B cell (primary cell): ENCODE data around the gene NCAPG. TPM values are rescaled to one million over a fixed set of nuclear protein-coding genes. Genes with fewer than 3 reads are reported as not detected.

ENCODE experiments used
- ATAC-seq: fragments of 200-7000 bp; cut with Tn5 transposase; one replicate; pipeline ENCODE4 v1.10.0; 2021; ENCODE audit warnings: low read depth, mild to moderate bottlenecking, moderate number of reproducible peaks, moderate library complexity
- CTCF ChIA-PET: fragments of 350-600 bp; sonication (Branson Sonifier 250); formaldehyde crosslinking; loops from one replicate; lab custom pipeline; 2021; ENCODE audit warnings: antibody characterized with exemption, inconsistent platforms; lab: Charles Lee
- POLR2A ChIA-PET: fragments of 350-600 bp; sonication (Branson Sonifier 250); formaldehyde crosslinking; loops from one replicate; lab custom pipeline; 2021; ENCODE audit warnings: antibody characterized with exemption; lab: Charles Lee
- DNase-seq: peaks from one replicate; pipeline ENCODE4 v3.0.0; 2013
- H2AFZ ChIP-seq: 2 replicates; pipeline ENCODE4 v1.6.1; 2012; ENCODE audit warnings: mild to moderate bottlenecking, low read depth, low read length; ENCODE audit not compliant: insufficient read depth, poor library complexity, severe bottlenecking
- H3K27ac ChIP-seq, 2 donors: 1 replicate in 1 of 2; 2 replicates in 1 of 2; pipeline ENCODE4 v1.5.1; 2012 to 2013; ENCODE audit warnings: low read length in 2 of 2, mild to moderate bottlenecking in 2 of 2, moderate library complexity in 1 of 2
- H3K27me3 ChIP-seq, 4 experiments: fragments of 200-600 bp in 1 of 4; sonication (generic) in 1 of 4; replicated peaks in 1 of 4; 1 replicate in 2 of 4; 2 replicates in 2 of 4; pipeline versions ENCODE4 v1.6.1 to v1.7.0; 2013 to 2016; ENCODE audit warnings: low read length in 3 of 4, mild to moderate bottlenecking in 2 of 4, mixed read lengths in 1 of 4, moderate library complexity in 1 of 4; ENCODE audit not compliant: insufficient read depth in 4 of 4, control insufficient read depth in 3 of 4; ENCODE audit errors: control extremely low read depth in 1 of 4
- H3K36me3 ChIP-seq, 2 experiments: replicated peaks in 1 of 2; 1 replicate in 1 of 2; 2 replicates in 1 of 2; pipeline versions ENCODE4 v1.6.1 to v1.7.1; 2013; ENCODE audit warnings: low read length in 1 of 2; ENCODE audit not compliant: insufficient read depth in 2 of 2, control insufficient read depth in 1 of 2; ENCODE audit errors: control extremely low read depth in 1 of 2, extremely low read depth in 1 of 2
- H3K4me1 ChIP-seq, 2 donors: fragments of 200-600 bp in 1 of 2; sonication (generic) in 1 of 2; 1 replicate in 1 of 2; 2 replicates in 1 of 2; pipeline versions ENCODE4 v1.5.1 to v1.6.1; 2013 to 2017; ENCODE audit warnings: low read length in 2 of 2; ENCODE audit not compliant: control insufficient read depth in 2 of 2, insufficient read depth in 2 of 2
- H3K4me2 ChIP-seq: replicated peaks from 2 replicates; pipeline ENCODE3; 2012; ENCODE audit warnings: mild to moderate bottlenecking, low read depth, low read length; ENCODE audit not compliant: poor library complexity, severe bottlenecking
- H3K4me3 ChIP-seq, 5 experiments: fragments of 200-600 bp in 1 of 5; sonication (generic) in 1 of 5; 1 replicate in 3 of 5; 2 replicates in 2 of 5; pipeline versions ENCODE4 v1.5.1 to v1.7.0; 2011 to 2016; ENCODE audit warnings: low read length in 4 of 5, mild to moderate bottlenecking in 4 of 5, low read depth in 2 of 5, control low read depth in 1 of 5, moderate library complexity in 1 of 5; ENCODE audit not compliant: insufficient read depth in 1 of 5; ENCODE audit errors: control extremely low read depth in 1 of 5, extremely low read depth in 1 of 5
- H3K79me2 ChIP-seq: fragments of 200-600 bp; sonication (generic); one replicate; pipeline ENCODE4 v1.6.0; 2016; ENCODE audit warnings: low read length; ENCODE audit not compliant: control insufficient read depth, insufficient read depth
- H3K9ac ChIP-seq: fragments of 200-600 bp; sonication (generic); 2 replicates; pipeline ENCODE4 v1.6.1; 2017; ENCODE audit warnings: mild to moderate bottlenecking, low read length, moderate library complexity
- H3K9me3 ChIP-seq, 3 donors: one replicate each; pipeline versions ENCODE4 v1.6.1 to v1.7.1; 2013; ENCODE audit warnings: low read length in 2 of 3; ENCODE audit not compliant: control insufficient read depth in 2 of 3, insufficient read depth in 1 of 3; ENCODE audit errors: control extremely low read depth in 1 of 3
- H4K20me1 ChIP-seq: 2 replicates; pipeline ENCODE4 v1.6.0; 2012; ENCODE audit warnings: mild to moderate bottlenecking, low read length; ENCODE audit not compliant: insufficient read depth, control insufficient read depth, poor library complexity, severe bottlenecking
- H3K27ac Mint-ChIP-seq: one replicate; pipeline ENCODE4 v1.8.0; 2021; ENCODE audit warnings: mixed read lengths
- H3K27me3 Mint-ChIP-seq: one replicate; pipeline ENCODE4 v1.8.0; 2021; ENCODE audit warnings: mixed read lengths
- H3K4me1 Mint-ChIP-seq: one replicate; pipeline ENCODE4 v1.8.0; 2021; ENCODE audit warnings: mixed read lengths
- H3K4me3 Mint-ChIP-seq: one replicate; pipeline ENCODE4 v1.8.0; 2021; ENCODE audit warnings: mixed read lengths
- H3K9me3 Mint-ChIP-seq: one replicate; pipeline ENCODE4 v1.8.0; 2022; ENCODE audit warnings: mixed read lengths; ENCODE audit not compliant: insufficient read depth
- CTCF ChIP-seq: fragments of 200-600 bp; IDR thresholded peaks from one replicate; pipeline ENCODE4 v1.8.0; 2022; ENCODE audit warnings: antibody characterized with exemption, mild to moderate bottlenecking
- EZH2 ChIP-seq: IDR thresholded peaks from 2 replicates; pipeline ENCODE4 v1.6.1; 2012; ENCODE audit warnings: borderline replicate concordance, low read depth, mild to moderate bottlenecking, moderate library complexity, low read length; ENCODE audit not compliant: insufficient read depth, poor library complexity, severe bottlenecking
- WGBS: methylation state at CpG from one replicate; pipeline ENCODE4 v1.1.5; 2013; ENCODE audit warnings: missing lambda C conversion rate; ENCODE audit not compliant: insufficient coverage; 5-methylcytosine and 5-hydroxymethylcytosine counted together
- intact Hi-C: fragments of 100-400 bp; cut with micrococcal nuclease; formaldehyde crosslinking; loops from one replicate; pipeline ENCODE4 v1.10.0; 2022
- polyA plus RNA-seq: library from polyadenylated mRNA; depleted of rRNA; stranded (reverse); fragments of >200 nt; gene quantifications from 2 replicates; pipeline ENCODE4 v1.2.3, GENCODE V29; 2012
- total RNA-seq, 2 donors: library from RNA; stranded (reverse); fragments of 120-200 nt in 1 of 2; gene quantifications; 1 replicate in 1 of 2; 2 replicates in 1 of 2; pipeline versions ENCODE4 v1.2.3 to v1.2.4, GENCODE V29; 2013 to 2022

Gene NCAPG
- total and polyA plus RNA-seq, 2 donors (not counting 1 experiment from before 2014, with no cell fraction given) = 0.13 to 0.84 TPM

GRCh38 chr4:17894421-17894820 is 83.6 kb downstream of the NCAPG start:
- no peak for ATAC-seq
- Mint-ChIP-seq H3K4me3 (no peak overlapping the region), H3K27me3 (no peaks in the 10 kb centered on the region), H3K4me1 (no peaks in the 10 kb centered on the region), H3K27ac (no peak overlapping the region), H3K9me3 (no peaks in the 10 kb centered on the region)
- ChIA-PET CTCF (no interaction called here), POLR2A (no interaction called here)
- Histone ChIP-seq H3K27me3 (no peaks in the 10 kb centered on the region), H3K9me3 (no peaks in the 10 kb centered on the region), H3K27ac (no peak overlapping the region), H3K4me2 (no peak overlapping the region), H4K20me1 (no peaks in the 10 kb centered on the region), H2AFZ (no peak overlapping the region), H3K4me1 (no peaks in the 10 kb centered on the region), H3K4me3 (no peak overlapping the region), H3K9ac (no peak overlapping the region), H3K79me2 (no peaks in the 10 kb centered on the region), H3K36me3 (no peaks in the 10 kb centered on the region)
- intact Hi-C loops = no loop called here
- no peak for TF ChIP-seq EZH2
- no peak for TF ChIP-seq CTCF
- WGBS = no CpG with 5 or more reads among the region's 3 CpGs
- no peak for DNase-seq

Other genes with a start within 250 kb of the NCAPG start
- 30.1 and 33.5 TPM in 2 replicates for gene LAP3, start 233.8 kb upstream of the NCAPG start, total RNA-seq
- gene LAP3, start 233.8 kb upstream of the NCAPG start, polyA plus RNA-seq = 18.4 and 34.5 TPM in 2 replicates
- 81.5 and 83.8 TPM in 2 replicates for gene MED28, start 196.3 kb upstream of the NCAPG start, total RNA-seq
- 11.5 and 11.8 TPM in 2 replicates for gene MED28, start 196.3 kb upstream of the NCAPG start, polyA plus RNA-seq
- not detected in 2 replicates for gene FAM184B, start 29.4 kb upstream of the NCAPG start, total RNA-seq
- not detected in 2 replicates for gene FAM184B, start 29.4 kb upstream of the NCAPG start, polyA plus RNA-seq
- 68.1 and 69.9 TPM in 2 replicates for gene DCAF16, start 222 bp upstream of the NCAPG start, total RNA-seq
- 18.2 and 36.6 TPM in 2 replicates for gene DCAF16, start 222 bp upstream of the NCAPG start, polyA plus RNA-seq
- 30.4 and 31.3 TPM in 2 replicates for gene LCORL, start 210.8 kb downstream of the NCAPG start, total RNA-seq
- 1.2 and 4.7 TPM in 2 replicates for gene LCORL, start 210.8 kb downstream of the NCAPG start, polyA plus RNA-seq